Activated B cell treated with CpG ODN at 0.5 μM for 24 hours (primary cell): ENCODE measurements around the gene NXPH4. TPM values are rescaled to one million over a fixed set of nuclear protein-coding genes. Genes with fewer than 3 reads are reported as not detected.

Experiments
- ATAC-seq: fragments of 200-7000 bp; cut with Tn5 transposase; one replicate; pipeline ENCODE4 v1.10.0; 2021; ENCODE audit warnings: low read depth, mild to moderate bottlenecking, moderate library complexity
- CTCF ChIA-PET: fragments of 350-600 bp; sonication (Branson Sonifier 250); formaldehyde crosslinking; loops from one replicate; lab custom pipeline; 2021; ENCODE audit warnings: antibody characterized with exemption; lab: Charles Lee
- POLR2A ChIA-PET: fragments of 350-600 bp; sonication (Branson Sonifier 250); formaldehyde crosslinking; loops from one replicate; lab custom pipeline; 2021; ENCODE audit warnings: antibody characterized with exemption; lab: Charles Lee
- DNase-seq: peaks from one replicate; pipeline ENCODE4 v3.0.0; 2022
- H3K27ac Mint-ChIP-seq: one replicate; pipeline ENCODE4 v1.8.0; 2020; ENCODE audit warnings: mixed read lengths
- H3K27me3 Mint-ChIP-seq: one replicate; pipeline ENCODE4 v1.8.0; 2021; ENCODE audit warnings: mixed read lengths
- H3K36me3 Mint-ChIP-seq: one replicate; pipeline ENCODE4 v1.8.0; 2021; ENCODE audit warnings: low read depth, mixed read lengths
- H3K4me1 Mint-ChIP-seq: one replicate; pipeline ENCODE4 v1.8.0; 2021; ENCODE audit warnings: mixed read lengths
- H3K4me3 Mint-ChIP-seq: one replicate; pipeline ENCODE4 v1.8.0; 2020; ENCODE audit warnings: mild to moderate bottlenecking, mixed read lengths
- H3K9me3 Mint-ChIP-seq: one replicate; pipeline ENCODE4 v1.8.0; 2020; ENCODE audit warnings: mixed read lengths
- intact Hi-C: fragments of 100-400 bp; cut with micrococcal nuclease; formaldehyde crosslinking; loops from one replicate; pipeline ENCODE4 v1.15.1; 2024
- total RNA-seq: library from RNA; stranded (reverse); gene quantifications from 2 replicates; pipeline ENCODE4 v1.2.3, GENCODE V29; 2022
- TF ChIP-seq, protein P1 (sequence below): fragments of 200-600 bp; IDR thresholded peaks from one replicate; pipeline ENCODE4 v1.8.0; 2022; ENCODE audit warnings: antibody characterized with exemption, mild to moderate bottlenecking

Gene NXPH4
- total RNA-seq: 3.4 and 3.5 TPM in 2 replicates

DNA sequence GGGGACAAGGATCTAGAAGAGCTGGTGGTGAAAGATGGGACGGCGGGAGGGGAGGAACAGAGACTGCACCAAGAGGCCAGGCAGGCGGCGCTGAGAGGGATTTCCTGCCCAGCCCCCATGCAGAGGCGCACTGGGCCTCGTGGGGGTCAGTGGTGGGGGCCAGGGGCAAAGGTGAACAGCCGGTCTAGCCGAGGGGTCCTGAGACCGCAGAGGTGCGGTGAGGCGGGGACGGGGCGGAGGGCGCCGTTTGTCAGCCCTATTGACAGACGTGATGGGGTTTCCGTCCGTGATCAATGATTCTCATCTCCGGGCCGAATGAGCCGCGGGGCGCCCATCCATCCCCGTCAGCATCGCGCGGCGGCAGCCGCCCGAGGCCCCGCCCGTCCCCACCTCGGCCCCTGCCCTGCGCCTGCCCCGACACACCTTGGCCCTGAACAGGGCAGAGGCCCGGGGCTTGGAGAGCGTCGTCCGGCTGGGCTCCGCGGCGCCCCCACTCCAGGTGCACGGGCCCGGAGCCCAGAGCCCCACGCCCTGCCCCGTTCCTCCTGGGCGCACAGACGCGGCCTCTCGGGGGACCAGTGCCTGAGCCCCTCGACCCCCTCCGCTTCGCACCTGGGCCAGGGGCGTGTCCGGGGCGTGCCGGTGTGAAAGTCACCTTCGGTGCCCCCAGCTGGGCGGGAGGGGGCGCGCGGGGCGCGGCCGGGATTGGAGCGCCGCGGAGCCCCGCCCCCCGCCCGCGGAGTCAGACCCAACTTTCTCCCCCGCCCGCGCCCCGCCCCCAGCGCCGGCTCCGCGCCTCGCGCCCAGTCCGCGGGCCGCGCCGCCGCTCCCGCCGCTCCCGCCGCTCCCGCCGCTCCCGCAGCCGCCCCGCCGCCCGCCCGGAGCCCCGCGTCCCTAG is at the start of gene NXPH4:
NXPH4 (plus strand) TSS at position 781 of the 898 bp plus-strand sequence. CDS start 176 bp downstream, outside the sequence.
- Mint-ChIP-seq H3K4me1 (peaks cover 66% of the 10 kb centered on the region), H3K9me3 (no peaks in the 10 kb centered on the region), H3K36me3 (no peaks in the 10 kb centered on the region), H3K27me3 (peaks cover 33% of the 10 kb centered on the region), H3K27ac (peak within 1 kb of the TSS; percentile 81), H3K4me3 (peak within 1 kb of the TSS; percentile 86)
- DNase-seq: peak; percentile 67
- TF ChIP-seq, protein P1, sequence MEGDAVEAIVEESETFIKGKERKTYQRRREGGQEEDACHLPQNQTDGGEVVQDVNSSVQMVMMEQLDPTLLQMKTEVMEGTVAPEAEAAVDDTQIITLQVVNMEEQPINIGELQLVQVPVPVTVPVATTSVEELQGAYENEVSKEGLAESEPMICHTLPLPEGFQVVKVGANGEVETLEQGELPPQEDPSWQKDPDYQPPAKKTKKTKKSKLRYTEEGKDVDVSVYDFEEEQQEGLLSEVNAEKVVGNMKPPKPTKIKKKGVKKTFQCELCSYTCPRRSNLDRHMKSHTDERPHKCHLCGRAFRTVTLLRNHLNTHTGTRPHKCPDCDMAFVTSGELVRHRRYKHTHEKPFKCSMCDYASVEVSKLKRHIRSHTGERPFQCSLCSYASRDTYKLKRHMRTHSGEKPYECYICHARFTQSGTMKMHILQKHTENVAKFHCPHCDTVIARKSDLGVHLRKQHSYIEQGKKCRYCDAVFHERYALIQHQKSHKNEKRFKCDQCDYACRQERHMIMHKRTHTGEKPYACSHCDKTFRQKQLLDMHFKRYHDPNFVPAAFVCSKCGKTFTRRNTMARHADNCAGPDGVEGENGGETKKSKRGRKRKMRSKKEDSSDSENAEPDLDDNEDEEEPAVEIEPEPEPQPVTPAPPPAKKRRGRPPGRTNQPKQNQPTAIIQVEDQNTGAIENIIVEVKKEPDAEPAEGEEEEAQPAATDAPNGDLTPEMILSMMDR: no peak
- ChIA-PET CTCF (interaction anchor here (2.4 to 8.8 kb wide), 2 partner anchors 8 to 20 kb away, joined by 14 to 390 read pairs; partner anchors contain the start of gene SHMT2), POLR2A (interaction anchor here (0.6 to 8.9 kb wide), 5 partner anchors 9 to 31 kb away, joined by 3 to 175 read pairs (median 10); partner anchors contain the start of gene SHMT2)
- intact Hi-C loops: loop anchor here (1.0 kb wide), 1 partner anchor 13 kb away; the partner anchor contains the start of gene SHMT2
- peak; percentile 47 for ATAC-seq

DNA sequence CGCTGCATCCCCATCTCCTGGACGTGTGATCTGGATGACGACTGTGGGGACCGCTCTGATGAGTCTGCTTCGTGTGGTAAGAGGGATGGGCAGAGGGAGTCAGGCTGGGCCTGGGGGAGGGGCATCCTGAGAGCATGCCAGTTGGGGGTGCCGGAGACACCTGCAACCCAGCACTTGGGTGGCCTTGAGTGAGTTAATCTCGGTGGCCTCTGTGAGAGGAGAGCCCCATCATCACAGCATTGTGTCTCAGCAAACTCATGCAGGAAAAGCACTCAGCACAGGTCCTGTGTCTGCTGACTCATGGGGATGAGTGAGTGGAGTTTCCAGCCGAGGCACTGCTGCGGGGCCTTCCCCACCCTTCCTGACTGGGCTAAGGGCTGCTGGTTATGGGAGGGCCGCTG is 49.6 kb upstream of the NXPH4 start:
- POLR2A ChIA-PET: no interaction called here
- Mint-ChIP-seq H3K27ac (no peak overlapping the region), H3K4me3 (no peak overlapping the region), H3K36me3 (no peaks in the 10 kb centered on the region), H3K4me1 (no peaks in the 10 kb centered on the region), H3K9me3 (no peaks in the 10 kb centered on the region), H3K27me3 (no peaks in the 10 kb centered on the region)
- intact Hi-C loops: no loop called here
- TF ChIP-seq, protein P1: no peak
- ATAC-seq (no peak), DNase-seq (no peak)
- CTCF ChIA-PET: no interaction called here

- Mint-ChIP-seq H3K36me3 (no peaks in the 10 kb centered on the region), H3K27ac (no peak overlapping the region), H3K27me3 (no peaks in the 10 kb centered on the region), H3K4me3 (no peak overlapping the region), H3K9me3 (no peaks in the 10 kb centered on the region), H3K4me1 (no peaks in the 10 kb centered on the region)
- CTCF ChIA-PET: no interaction called here
- DNase-seq (no peak), ATAC-seq (no peak)
- intact Hi-C loops: no loop called here
- POLR2A ChIA-PET: no interaction called here
- TF ChIP-seq, protein P1: no peak
Measured at GRCh38 chr12:57168058-57168457, 48.5 kb upstream of the NXPH4 start.

DNA sequence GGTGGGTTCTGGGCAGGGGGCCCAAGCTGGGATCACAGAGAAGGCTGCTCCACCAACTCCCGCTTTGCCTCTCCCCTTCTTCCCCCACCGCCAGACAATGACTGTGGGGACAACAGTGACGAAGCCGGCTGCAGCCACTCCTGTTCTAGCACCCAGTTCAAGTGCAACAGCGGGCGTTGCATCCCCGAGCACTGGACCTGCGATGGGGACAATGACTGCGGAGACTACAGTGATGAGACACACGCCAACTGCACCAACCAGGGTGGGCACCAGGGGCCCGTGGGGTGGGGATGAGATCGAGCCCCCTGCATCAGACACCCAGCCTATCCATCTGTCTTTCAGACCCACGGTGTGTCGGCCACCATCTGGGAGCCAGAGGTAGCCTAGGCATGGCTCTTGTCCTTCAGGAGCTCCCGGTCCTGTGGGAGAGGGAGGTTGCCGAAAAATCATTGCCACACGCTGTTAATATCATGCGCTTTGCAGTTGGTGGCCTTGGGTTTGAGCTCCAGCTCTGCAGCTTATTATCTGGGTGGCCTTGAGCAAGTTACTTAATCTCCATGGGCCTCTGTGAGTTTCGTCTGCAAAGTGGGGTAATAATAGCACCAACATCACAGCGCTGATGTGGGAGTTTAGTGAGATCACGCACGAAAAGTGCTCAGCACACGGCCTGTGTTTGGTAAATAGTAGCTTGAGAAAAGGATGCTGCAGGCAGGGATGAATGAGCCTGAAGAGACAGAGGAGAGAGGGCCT is 47.4 kb upstream of the NXPH4 start:
- TF ChIP-seq, protein P1: no peak
- DNase-seq (no peak), ATAC-seq (no peak)
- POLR2A ChIA-PET: no interaction called here
- Mint-ChIP-seq H3K27ac (no peak overlapping the region), H3K27me3 (no peaks in the 10 kb centered on the region), H3K4me1 (no peaks in the 10 kb centered on the region), H3K36me3 (no peaks in the 10 kb centered on the region), H3K4me3 (no peak overlapping the region), H3K9me3 (no peaks in the 10 kb centered on the region)
- CTCF ChIA-PET: interaction anchor here (1.3 kb wide), 1 partner anchor 45 kb away, joined by 5 read pairs; no protein-coding TSS in a partner anchor
- intact Hi-C loops: no loop called here
